ENCODE results near the gene NUMA1. TPM values are rescaled to one million over a fixed set of nuclear protein-coding genes. Genes with fewer than 3 reads are reported as not detected.

NUMA1 gene
- total RNA-seq, 2 experiments from 2014 or later: 217 to 227 TPM

- Mint-ChIP-seq H3K9me3 (no peaks in the 10 kb centered on the region), H3K4me1 (peaks cover 33% of the 10 kb centered on the region), H3K36me3 (ENCODE audit: low read depth) (peaks cover 48% of the 10 kb centered on the region), H3K4me3 (no peak overlapping the region), H3K27me3 (no peaks in the 10 kb centered on the region), H3K27ac (no peak overlapping the region)
- ChIA-PET CTCF (interaction anchor here (0.6 to 1.5 kb wide), 4 partner anchors 12 to 693 kb away, joined by 3 to 7 read pairs (median 4); no protein-coding TSS in a partner anchor), POLR2A (no interaction called here)
- DNase-seq: no peak
These were observed 18.4 kb upstream of the NUMA1 start for GRCh38 chr11:72098741-72099140.

GRCh38 chr11:72091292-72091691 lies 10.9 kb upstream of the NUMA1 start:
- peaks cover 16% of the 10 kb centered on the region for H3K4me1 Mint-ChIP-seq
- no peak overlapping the region for H3K4me3 Mint-ChIP-seq
- DNase-seq: peak; percentile 76
- ChIA-PET CTCF (interaction anchor here (0.6 to 2.8 kb wide), 20 partner anchors 8 to 277 kb away, joined by 3 to 27 read pairs (median 4); partner anchors contain the start of genes ANAPC15 and LAMTOR1), POLR2A (no interaction called here)
- H3K27ac Mint-ChIP-seq: no peak overlapping the region
- no peaks in the 10 kb centered on the region for H3K27me3 Mint-ChIP-seq
- no peaks in the 10 kb centered on the region for H3K9me3 Mint-ChIP-seq
- peaks cover 13% of the 10 kb centered on the region for H3K36me3 Mint-ChIP-seq (ENCODE audit: low read depth)

GRCh38 chr11:72088076-72088808 lies 7.9 kb upstream of the NUMA1 start:
- H3K27ac Mint-ChIP-seq: no peak overlapping the region
- POLR2A ChIA-PET: no interaction called here
- peaks cover 20% of the 10 kb centered on the region for H3K4me1 Mint-ChIP-seq
- H3K9me3 Mint-ChIP-seq: no peaks in the 10 kb centered on the region
- CTCF ChIA-PET: interaction anchor here (1.4 to 1.6 kb wide), 2 partner anchors 13 kb away, joined by 3 to 7 read pairs; no protein-coding TSS in a partner anchor
- no peak for DNase-seq
- H3K36me3 Mint-ChIP-seq (ENCODE audit: low read depth): peaks cover 13% of the 10 kb centered on the region
- no peaks in the 10 kb centered on the region for H3K27me3 Mint-ChIP-seq
- no peak overlapping the region for H3K4me3 Mint-ChIP-seq

GRCh38 chr11:72085621-72086351 lies 5.4 kb upstream of the NUMA1 start:
- ChIA-PET CTCF (interaction anchor here (0.8 to 3.4 kb wide), 7 partner anchors 9 to 61 kb away, joined by 3 to 31 read pairs (median 4); no protein-coding TSS in a partner anchor), POLR2A (no interaction called here)
- Mint-ChIP-seq H3K27ac (no peak overlapping the region), H3K4me1 (peaks cover 24% of the 10 kb centered on the region), H3K27me3 (no peaks in the 10 kb centered on the region), H3K4me3 (no peak overlapping the region), H3K36me3 (ENCODE audit: low read depth) (peaks cover 11% of the 10 kb centered on the region), H3K9me3 (no peaks in the 10 kb centered on the region)
- no peak for DNase-seq

- POLR2A ChIA-PET: no interaction called here
- Mint-ChIP-seq H3K4me3 (no peak overlapping the region), H3K27ac (no peak overlapping the region), H3K4me1 (peaks cover 27% of the 10 kb centered on the region), H3K36me3 (ENCODE audit: low read depth) (peaks cover 11% of the 10 kb centered on the region), H3K27me3 (no peaks in the 10 kb centered on the region), H3K9me3 (no peaks in the 10 kb centered on the region)
- CTCF ChIA-PET: interaction anchor here (0.6 to 3.4 kb wide), 6 partner anchors 8 to 60 kb away, joined by 3 to 31 read pairs (median 3); no protein-coding TSS in a partner anchor
- DNase-seq: no peak
These were observed 4.6 kb upstream of the NUMA1 start for GRCh38 chr11:72084965-72085364.

- peaks cover 31% of the 10 kb centered on the region for H3K4me1 Mint-ChIP-seq
- peaks cover 12% of the 10 kb centered on the region for H3K36me3 Mint-ChIP-seq (ENCODE audit: low read depth)
- ChIA-PET POLR2A (no interaction called here), CTCF (interaction anchor here (1.2 to 3.4 kb wide), 3 partner anchors 12 to 58 kb away, joined by 3 to 31 read pairs (median 4); no protein-coding TSS in a partner anchor)
- DNase-seq: no peak
- no peaks in the 10 kb centered on the region for H3K9me3 Mint-ChIP-seq
- H3K27ac Mint-ChIP-seq: no peak overlapping the region
- no peak overlapping the region for H3K4me3 Mint-ChIP-seq
- H3K27me3 Mint-ChIP-seq: no peaks in the 10 kb centered on the region
These were observed 3.7 kb upstream of the NUMA1 start for GRCh38 chr11:72084076-72084475.

- Mint-ChIP-seq H3K36me3 (ENCODE audit: low read depth) (peaks cover 12% of the 10 kb centered on the region), H3K27me3 (no peaks in the 10 kb centered on the region), H3K27ac (no peak overlapping the region), H3K4me1 (peaks cover 37% of the 10 kb centered on the region), H3K9me3 (no peaks in the 10 kb centered on the region), H3K4me3 (no peak overlapping the region)
- DNase-seq: no peak
- POLR2A ChIA-PET: no interaction called here
- CTCF ChIA-PET: interaction anchor here (1.2 to 1.4 kb wide), 2 partner anchors 18 to 58 kb away, joined by 3 to 4 read pairs; no protein-coding TSS in a partner anchor
These were observed 3.1 kb upstream of the NUMA1 start for GRCh38 chr11:72083414-72083813.

GRCh38 chr11:72081821-72082453 lies 1.6 kb upstream of the NUMA1 start:
- Mint-ChIP-seq H3K9me3 (no peaks in the 10 kb centered on the region), H3K27me3 (no peaks in the 10 kb centered on the region), H3K4me3 (peak overlapping the region; percentile 90), H3K27ac (peak overlapping the region; percentile 96), H3K4me1 (peaks cover 49% of the 10 kb centered on the region), H3K36me3 (ENCODE audit: low read depth) (peaks cover 6% of the 10 kb centered on the region)
- no peak for DNase-seq
- ChIA-PET POLR2A (interaction anchor here (0.6 kb wide), 1 partner anchor 119 kb away, joined by 5 read pairs; no protein-coding TSS in a partner anchor), CTCF (interaction anchor here (0.7 to 2.1 kb wide), 7 partner anchors 9 to 56 kb away, joined by 3 to 11 read pairs (median 4); partner anchors contain the start of gene ANAPC15)

- H3K9me3 Mint-ChIP-seq: no peaks in the 10 kb centered on the region
- H3K4me1 Mint-ChIP-seq: peaks cover 53% of the 10 kb centered on the region
- DNase-seq: no peak
- no peaks in the 10 kb centered on the region for H3K27me3 Mint-ChIP-seq
- peak overlapping the region; percentile 90 for H3K4me3 Mint-ChIP-seq
- peaks cover 8% of the 10 kb centered on the region for H3K36me3 Mint-ChIP-seq (ENCODE audit: low read depth)
- POLR2A ChIA-PET: no interaction called here
- CTCF ChIA-PET: interaction anchor here (0.7 to 2.1 kb wide), 4 partner anchors 10 to 31 kb away, joined by 3 to 11 read pairs (median 4); partner anchors contain the start of gene ANAPC15
- peak overlapping the region; percentile 96 for H3K27ac Mint-ChIP-seq
These were observed 872 bp upstream of the NUMA1 start for GRCh38 chr11:72081184-72081644.

- Mint-ChIP-seq H3K9me3 (no peaks in the 10 kb centered on the region), H3K4me3 (peak overlapping the region; percentile 90), H3K27me3 (no peaks in the 10 kb centered on the region), H3K36me3 (ENCODE audit: low read depth) (peaks cover 10% of the 10 kb centered on the region), H3K4me1 (peaks cover 59% of the 10 kb centered on the region), H3K27ac (peak overlapping the region; percentile 96)
- ChIA-PET POLR2A (no interaction called here), CTCF (interaction anchor here (1.0 to 1.9 kb wide), 3 partner anchors 10 to 55 kb away, joined by 3 to 6 read pairs (median 5); no protein-coding TSS in a partner anchor)
- DNase-seq: peak; percentile 22
These were observed 470 bp downstream of the NUMA1 start for GRCh38 chr11:72079819-72080325.

GRCh38 chr11:72078477-72078876 lies 1.9 kb downstream of the NUMA1 start:
- Mint-ChIP-seq H3K27ac (peak overlapping the region; percentile 54), H3K4me1 (peaks cover 65% of the 10 kb centered on the region)
- POLR2A ChIA-PET: no interaction called here

GRCh38 chr11:72075756-72076155 lies 4.6 kb downstream of the NUMA1 start:
- Mint-ChIP-seq H3K4me1 (peaks cover 66% of the 10 kb centered on the region), H3K36me3 (ENCODE audit: low read depth) (peaks cover 27% of the 10 kb centered on the region), H3K9me3 (no peaks in the 10 kb centered on the region), H3K4me3 (no peak overlapping the region), H3K27ac (peak overlapping the region; percentile 0), H3K27me3 (no peaks in the 10 kb centered on the region)
- ChIA-PET CTCF (interaction anchor here (1.1 to 1.9 kb wide), 5 partner anchors 12 to 107 kb away, joined by 3 to 5 read pairs (median 3); no protein-coding TSS in a partner anchor), POLR2A (no interaction called here)
- no peak for DNase-seq

More at GRCh38 chr11:72078477-72078876, 1.9 kb downstream of the NUMA1 start:
- H3K4me3 Mint-ChIP-seq: peak overlapping the region; percentile 90
- H3K9me3 Mint-ChIP-seq: no peaks in the 10 kb centered on the region
- CTCF ChIA-PET: interaction anchor here (0.8 to 1.9 kb wide), 12 partner anchors 10 to 355 kb away, joined by 3 to 6 read pairs (median 4); no protein-coding TSS in a partner anchor
- no peaks in the 10 kb centered on the region for H3K27me3 Mint-ChIP-seq
- DNase-seq: no peak
- peaks cover 15% of the 10 kb centered on the region for H3K36me3 Mint-ChIP-seq (ENCODE audit: low read depth)
